ENCODE data around the gene TECTB.
"Not testable (repeated sequence)": the region's sequence is repeated elsewhere in the genome, so short reads cannot be mapped to it uniquely, and the experiment has no call there.

The TECTB gene

DNA sequence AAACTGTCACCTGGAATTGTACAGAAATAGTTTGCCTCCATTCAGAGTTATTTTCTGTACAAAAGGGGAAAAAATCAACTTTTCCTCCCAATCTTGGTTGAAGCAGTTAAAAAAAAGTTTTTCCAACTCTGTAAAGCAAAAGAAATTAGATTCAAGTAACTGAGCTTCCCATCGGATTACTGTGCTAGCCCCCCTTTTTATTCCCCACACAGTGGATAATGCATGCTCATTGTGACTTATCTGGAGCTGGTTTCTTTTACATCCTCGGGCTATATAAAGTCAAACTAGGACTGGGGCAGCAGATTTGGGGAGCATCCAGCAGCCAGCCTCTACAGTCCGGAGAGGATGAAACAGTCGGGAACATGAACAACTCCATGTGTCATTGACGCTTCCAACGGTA is at the start of gene TECTB:
Gene TECTB (plus strand): TSS at position 301 of the 400 bp plus-strand sequence. CDS start 335 bp downstream, outside the sequence.
- no peak for DNase-seq

DNA sequence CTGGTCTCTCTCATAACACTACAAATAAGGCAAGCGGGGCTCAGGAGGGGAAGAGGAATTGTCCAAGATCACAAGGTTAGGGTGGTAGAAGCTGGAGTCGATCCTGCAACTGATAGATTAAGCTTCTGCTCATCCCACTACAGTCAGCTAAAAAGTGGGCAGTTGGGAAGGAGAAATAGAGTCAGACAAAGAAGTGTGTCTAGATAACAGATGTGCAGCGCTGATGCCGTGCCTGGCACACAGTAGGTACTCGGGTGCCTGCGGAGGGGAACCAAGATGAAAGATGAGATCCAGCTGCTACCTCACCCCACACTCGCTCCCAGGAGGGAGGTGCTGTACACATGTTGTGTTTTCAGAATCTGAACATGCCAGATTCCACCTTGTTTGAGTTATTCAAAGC is 48.1 kb upstream of the TECTB start:
- DNase-seq: no peak

DNA sequence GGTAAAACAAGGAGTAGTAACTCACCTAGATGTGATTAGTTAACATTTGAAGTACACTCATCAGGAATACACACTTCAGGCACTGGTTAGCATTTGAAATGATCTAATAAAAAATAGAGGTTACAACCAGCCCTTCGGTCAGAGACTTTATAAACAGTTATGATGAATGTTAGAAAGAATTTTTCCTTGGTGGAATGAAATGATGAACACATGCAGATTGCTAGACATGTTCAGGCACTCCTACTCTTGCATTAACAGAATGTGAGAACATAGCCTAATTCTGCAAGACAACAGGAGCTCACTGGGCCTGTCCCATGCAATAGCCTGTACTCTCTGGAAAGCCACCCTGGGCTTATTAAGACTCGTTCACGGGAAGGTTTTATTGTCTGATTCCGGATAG is 47.3 kb upstream of the TECTB start:
- DNase-seq: no peak

DNA sequence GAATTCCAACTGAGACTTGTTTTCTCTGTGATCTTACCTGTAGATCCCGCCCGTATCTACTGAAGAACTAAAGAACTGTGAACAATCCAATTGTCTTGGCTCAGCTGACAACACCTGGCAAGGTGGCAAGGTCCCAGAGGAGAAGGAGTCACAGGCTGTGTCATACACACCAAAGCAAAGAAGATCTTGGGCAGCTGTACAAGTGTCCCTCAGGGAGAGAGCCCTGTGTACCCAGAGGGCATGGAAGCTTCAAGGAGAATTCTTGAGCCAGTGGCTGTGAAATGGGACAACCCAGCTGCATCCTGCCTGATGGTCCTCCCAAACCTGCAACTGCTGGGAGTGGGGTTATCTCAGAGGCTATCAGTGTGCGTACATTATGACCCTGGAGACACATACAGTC is 46.7 kb upstream of the TECTB start:
- DNase-seq: no peak

DNA sequence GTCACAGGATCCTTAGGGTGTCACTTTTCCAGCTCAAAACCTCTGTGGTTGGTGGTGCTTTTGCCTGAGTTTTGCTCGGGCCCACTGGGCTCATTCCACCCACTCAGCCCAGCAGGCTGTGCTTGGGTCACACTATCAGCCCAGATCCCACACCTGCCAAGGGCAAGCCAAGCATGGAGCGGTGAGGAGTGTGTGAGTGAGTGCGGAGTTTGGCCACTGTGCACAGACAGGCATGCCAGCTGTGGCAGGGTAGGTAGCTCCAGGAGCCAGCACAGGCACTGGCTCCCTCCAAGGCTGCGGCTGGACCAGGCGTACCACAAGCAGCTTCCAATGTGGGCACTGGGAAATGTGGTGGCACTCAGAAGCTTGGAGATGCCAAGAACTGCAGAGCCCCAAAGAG is 43.9 kb upstream of the TECTB start:
- DNase-seq: no peak

DNA sequence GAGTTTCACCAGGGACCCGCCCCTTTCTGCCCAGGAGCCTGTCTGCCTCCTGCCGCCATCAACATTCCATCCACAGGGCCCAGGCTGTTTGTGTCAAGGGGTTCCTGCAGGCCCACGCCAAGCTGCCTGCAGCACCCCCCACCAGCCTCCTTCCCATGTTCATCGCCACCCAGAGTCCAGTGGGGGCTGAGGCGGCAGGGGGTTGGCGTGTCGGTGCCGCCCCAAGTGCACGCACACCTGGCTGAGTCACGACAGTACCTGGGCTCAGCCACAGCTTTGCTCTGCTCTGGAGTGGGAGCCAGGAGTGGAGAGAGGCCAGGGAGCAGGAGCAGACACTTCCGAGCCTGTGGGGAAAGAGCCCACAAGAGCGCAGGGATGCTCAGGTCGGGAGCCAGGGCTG is 42.8 kb upstream of the TECTB start:
- DNase-seq: no peak

DNA sequence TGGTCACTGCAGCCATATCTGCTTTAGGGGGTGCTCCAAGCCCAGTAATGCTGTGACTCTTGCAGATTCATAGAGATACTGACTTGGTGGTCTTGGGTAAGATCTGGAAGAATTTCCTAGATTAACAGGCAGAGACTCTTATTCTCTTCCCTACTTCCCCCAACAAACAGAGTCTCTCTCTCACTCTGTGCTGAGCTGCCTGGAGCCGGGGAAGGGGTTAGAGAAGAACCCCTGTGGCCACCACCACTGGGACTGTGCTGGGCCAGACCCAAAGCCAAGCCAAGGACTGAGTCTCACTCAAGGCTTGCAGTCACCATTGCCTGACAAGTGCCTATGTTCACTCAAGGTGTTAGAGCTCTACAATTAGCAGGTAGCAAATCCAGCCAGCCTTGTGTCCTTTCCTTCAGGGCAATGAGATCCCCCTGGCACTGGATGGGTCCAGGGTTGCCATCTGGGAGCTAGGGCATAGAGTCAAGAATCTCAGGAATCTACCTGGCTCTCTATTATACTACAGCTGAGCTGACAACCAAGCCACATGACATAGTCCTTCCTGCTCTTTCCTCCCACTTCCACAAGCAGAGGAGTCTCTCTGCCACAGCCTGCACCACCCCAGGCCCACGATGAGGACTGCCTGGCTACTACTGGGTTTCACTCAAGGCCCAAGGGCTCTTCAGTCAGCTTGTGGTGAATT is 41.4 kb upstream of the TECTB start:
- no peak for DNase-seq

DNA sequence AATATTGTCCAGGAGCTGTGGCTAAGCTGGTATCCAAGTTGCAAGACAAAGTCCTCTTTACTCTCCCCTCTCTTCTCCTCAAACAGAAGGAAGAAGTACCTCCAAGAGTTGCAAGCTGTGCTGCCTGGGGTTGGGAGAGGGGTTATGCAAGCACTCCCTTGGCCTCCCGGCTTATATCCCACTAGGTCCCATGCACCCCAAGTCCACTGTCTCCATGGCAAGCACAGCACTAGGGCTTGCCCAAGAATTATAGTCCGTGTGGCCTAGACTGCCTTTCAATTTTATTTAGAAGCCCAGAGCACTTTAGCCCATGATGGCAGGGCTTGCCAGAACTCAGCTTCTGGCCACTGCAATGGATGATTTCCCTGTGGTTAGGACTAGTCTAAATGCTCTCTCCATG is 40.4 kb upstream of the TECTB start:
- DNase-seq: no peak

DNA sequence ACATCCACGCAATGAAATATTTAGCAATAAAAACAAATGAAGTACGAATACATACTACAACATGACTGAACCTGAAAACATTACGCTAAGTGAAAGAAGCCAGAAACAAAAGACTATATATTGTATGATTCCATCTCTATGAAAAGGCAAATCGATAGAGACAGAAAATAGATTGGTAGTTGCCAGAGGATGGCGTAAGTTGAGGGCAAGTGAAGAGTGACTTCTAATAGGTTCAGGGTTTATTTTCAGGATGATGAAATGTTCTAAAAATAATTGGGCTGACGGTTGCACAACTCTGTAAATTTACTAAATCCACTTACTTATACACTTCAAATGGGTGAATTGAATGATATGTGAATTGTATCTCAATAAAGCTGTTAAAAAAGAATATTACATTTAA is 39.5 kb upstream of the TECTB start:
- no peak for DNase-seq

DNA sequence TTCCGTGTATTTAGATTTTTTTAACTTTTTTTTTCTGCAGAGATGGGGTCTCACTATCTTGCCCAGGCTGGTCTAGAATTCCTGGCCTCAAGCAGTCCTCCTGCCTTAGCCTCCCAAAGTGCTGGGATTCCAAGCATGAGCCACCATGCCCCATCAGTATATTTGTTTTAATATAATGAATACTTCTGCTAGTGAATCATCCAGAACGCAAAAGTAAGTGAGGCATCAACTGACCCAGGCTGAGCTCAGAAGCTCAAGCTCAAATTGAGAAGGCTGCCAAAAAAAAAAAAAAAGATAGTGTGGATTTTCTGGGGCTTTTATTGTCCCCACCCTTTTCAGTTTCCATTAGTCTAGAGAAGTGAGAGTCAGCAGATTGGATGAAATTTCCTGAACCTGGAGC is 39.0 kb upstream of the TECTB start:
- no peak for DNase-seq

DNA sequence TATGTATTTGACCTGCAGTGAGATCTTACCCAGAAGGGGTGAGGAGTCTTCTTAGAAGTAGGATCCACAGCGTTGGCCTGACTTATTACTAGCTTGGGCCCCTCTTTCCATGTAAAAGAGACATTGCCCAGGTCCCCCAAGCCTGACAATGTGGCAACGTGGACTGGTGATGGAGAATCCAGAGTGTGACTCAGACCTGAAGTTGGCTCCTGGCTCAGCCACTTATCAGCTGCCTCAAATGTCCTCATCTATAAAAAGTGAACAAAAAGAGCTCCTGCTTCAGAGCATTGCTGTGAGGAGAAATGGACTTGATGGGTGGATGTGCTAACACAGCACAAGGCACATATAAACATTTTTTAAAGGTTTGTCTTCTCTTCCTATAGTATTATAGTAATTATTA is 35.4 kb upstream of the TECTB start:
- DNase-seq: no peak

DNA sequence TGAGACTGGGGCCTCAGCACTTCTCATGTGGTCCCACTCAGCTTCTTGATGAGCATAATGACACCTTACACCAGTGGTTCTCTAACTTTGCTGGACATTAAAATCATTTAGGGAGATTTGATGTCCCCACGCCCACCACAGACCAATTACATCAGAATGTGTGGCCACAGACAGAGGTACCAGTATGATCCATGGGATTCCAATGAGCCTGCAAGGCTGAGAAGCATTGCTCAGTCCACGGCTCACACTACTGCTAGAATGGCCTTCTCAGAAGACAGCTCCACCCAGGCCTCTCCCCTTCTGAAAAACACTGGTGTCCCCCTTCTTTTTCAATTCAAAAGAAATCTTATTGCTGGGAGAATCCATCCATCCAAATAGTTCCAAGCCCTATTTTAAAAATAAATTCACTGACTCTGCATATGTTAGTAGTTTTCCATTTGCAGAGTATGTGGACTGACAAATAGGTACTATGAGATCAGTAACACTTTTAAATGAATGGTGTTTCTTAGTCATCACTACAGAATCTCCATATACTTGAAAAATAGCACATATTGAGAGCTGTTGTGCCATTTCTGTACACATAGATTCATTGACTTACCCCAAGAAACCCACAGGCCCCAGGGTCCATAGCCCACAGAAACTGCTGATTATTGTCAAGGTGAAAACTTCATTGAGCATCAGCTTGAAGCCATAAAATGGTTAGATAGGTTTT is 34.5 kb upstream of the TECTB start:
- DNase-seq: no peak

DNA sequence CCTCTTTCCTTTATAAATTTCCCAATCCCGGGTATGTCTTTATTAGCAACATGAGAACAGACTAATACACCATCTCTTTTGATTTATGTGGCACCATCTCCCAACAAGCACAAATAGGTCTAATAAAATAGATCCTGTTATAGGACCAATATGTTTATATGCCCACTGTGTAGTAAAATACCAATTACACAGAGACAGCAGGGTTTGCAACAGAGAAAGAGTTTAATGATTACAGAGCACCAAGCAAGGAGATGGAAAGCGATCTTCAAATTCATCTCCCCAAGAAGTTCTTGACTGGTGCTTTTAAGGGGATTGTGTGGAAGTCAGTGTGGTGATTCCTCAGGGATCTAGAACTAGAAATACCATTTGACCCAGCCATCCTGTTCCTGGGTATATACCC is 33.5 kb upstream of the TECTB start:
- no peak for DNase-seq

DNA sequence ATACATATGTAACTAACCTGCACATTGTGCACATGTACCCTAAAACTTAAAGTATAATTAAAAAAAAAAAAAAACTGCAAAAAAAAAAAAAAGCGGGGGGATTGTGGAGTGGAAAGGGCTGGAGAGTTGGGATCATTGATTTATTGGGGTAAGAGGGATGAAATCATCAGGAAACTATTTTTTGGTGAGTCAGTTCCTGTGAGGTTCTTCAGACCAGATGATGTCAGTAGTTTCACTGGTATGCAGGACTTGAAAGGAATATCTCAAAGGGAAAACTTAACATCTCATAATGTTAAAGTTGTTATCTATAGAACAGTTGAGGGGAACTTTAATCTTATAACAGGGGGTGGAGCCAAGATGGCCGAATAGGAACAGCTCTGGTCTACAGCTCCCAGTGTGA is 32.6 kb upstream of the TECTB start:
- DNase-seq: no peak

DNA sequence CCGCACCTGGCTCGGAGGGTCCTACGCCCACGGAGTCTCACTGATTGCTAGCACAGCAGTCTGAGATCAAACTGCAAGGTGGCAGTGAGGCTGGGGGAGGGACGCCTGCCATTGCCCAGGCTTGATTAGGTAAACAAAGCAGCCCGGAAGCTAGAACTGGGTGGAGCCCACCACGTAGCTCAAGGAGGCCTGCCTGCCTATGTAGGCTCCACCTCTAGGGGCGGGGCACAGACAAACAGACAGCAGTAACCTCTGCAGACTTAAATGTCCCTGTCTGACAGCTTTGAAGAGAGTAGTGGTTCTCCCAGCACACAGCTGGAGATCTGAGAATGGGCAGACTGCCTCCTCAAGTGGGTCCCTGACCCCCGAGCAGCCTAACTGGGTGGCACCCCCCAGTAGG is 32.0 kb upstream of the TECTB start:
- DNase-seq: not testable (repeated sequence)

DNA sequence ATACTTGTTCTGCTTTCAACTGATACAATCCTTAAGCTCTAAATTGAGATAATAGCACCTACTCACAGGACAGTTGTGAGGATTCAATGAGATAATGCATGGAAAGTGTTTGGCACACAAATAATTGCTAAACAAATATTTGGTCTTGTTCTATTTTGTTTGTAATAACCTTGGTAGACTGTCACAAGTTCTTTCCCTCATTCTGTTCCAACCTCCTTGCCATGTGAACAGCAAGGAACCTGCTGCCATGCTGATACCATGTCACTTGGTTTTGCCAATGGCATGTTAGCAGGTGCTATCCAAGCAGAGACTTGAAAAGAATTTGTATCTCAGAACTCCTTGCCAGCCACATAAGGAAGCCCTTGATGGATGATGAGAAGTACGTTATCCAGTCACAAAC is 24.8 kb upstream of the TECTB start:
- no peak for DNase-seq

DNA sequence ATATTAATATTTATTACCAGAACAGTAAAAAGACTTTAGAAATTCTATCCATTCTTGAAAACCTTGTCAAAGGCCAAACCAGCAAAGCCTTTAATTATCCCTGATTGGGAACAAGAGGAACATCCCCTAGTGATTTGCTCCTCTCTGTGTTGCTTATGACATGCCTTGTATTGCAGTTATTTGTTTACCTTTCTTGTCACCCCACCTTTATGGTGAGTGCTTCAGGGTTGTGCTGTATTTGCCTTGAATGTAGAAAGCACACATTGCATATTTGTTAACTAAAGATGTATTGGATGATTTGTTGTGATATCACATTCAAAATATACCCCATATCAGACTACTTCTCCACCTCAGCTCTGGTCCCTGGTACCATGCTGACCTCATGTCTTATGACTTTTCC is 23.5 kb upstream of the TECTB start:
- no peak for DNase-seq

DNA sequence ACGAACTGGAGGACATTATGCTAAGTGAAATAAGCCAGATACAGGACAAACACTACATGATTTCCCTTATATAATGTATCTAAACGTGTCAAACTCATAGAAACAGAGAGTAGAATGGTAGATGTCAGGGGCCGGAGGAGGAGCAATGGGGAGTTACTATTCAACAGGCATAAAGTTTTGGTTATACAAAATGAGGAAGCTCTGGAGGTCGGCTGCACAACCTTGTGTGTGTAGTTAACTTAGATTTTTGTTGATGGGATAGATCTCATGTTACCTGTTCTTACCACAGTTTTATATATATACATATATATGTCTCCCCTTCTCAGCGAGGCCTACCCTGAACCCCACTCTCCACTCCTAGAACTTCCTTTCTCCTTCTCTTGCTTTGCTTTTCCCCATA is 22.4 kb upstream of the TECTB start:
- DNase-seq: no peak

DNA sequence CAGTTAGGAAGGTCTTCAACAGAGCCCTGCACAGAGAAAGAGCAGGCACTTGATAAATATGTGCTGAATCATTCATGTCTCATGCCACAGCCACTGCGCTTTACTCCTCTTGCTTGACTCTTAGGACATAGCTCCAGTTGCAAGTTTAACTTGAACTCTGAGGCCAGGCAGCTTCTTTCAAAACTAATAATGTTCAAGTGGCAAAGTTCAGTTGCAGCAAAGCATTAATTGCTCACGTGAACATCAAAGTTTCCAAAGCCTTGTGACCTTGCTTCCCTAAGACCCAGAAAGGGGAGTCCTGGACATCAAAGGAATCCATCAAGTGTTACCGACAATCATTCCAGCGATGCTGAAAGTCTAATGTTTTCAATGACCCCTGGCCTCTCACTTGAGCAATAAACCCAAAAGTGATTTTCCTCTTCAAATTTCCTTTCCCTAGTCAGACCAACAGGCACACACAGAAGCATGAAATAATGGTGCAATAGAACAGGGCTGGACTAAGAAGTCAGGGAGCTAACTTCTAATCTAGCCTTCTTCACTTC is 21.8 kb upstream of the TECTB start:
- no peak for DNase-seq

DNA sequence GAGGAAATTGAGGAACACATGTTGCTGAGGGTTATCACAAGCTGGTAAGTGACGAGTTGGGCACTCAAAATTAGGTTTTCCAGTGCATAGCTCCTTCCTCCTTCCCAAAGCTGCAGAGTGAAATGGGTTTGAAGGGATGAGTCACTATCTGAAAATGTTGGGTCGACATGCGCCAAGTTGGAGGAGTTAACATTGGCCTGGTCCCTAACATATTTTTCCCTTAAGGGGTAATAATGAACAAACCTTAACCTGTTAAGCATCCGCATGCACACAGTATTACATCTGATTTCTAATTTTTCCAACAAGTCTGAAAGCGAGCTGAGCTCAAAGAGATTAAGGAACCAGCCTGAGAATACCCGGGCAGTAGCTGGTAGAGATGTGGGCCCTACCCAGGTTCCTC is 20.7 kb upstream of the TECTB start:
- no peak for DNase-seq

DNA sequence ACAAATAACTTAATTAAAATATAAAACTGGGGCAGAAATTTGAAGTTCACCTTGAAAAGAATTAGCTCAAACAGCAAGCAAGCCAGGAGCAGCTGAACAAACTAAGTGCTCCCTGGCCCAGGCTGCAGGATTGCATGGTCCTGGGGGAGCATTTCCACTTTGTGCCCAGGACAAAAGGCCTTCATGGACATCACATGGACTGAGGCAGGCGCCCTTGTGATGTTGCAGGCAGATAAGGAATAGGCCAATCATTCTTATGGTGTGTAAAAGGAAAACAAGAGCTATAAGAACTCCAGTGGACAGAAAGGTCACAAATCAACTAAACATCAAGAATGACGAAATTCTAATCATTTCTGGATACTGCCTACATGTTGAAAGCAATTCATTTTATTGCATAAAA is 17.5 kb upstream of the TECTB start:
- no peak for DNase-seq

DNA sequence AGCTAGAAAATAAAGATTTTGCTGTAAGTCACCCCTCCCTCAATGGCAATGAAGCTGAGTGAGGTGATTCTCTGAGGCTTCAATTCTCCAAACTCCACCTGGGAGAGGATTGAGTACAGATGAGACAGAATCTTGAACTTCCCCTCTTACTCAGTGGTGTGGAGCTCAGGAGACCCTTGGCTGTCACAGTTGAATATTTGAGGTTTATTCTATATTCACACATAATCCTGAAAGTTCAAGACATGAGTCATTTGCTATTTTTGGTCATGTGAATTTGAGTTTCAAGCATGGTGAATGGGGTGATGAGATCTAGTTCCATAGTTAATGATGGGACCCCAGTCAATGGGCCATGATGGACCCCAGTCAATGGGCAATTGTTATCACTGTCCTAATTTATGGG is 13.9 kb upstream of the TECTB start:
- DNase-seq: no peak

DNA sequence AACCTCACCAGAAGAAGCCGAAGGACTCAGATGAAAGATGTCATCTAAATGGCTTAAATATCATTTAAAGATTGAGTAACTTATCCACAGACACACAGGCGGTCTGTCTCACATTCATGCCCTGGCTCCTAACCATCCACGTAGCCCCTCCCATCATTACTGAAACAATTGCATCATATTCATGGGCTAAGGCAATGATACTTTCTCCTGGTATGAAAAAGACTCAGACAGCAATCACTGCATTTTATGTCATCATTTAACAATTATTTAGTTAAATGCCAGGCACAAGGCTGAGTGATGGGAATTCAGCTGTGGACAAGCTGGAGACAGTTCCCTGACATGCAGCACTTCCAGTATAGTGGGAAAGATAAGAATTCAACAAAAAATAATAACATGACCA is 11.2 kb upstream of the TECTB start:
- DNase-seq: no peak

DNA sequence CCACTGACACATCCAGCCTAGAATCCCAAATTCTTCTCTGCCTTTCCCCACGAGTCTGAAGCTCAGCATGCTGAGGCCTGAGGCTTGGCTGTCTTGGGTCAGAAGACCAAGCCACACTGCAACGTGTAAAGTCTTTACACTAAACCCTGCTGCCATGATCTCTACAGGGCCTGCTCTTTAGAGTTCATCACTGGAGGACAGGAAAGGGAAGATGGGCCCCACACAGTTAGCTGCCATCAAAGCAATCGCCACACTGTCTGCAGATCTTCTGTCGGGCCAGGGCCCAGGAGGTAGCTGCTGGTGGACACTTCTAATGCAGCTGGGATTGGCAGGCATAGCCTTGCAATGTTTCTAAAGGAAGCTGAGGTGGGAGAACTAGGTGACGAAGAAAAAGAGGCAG is 8.4 kb upstream of the TECTB start:
- DNase-seq: no peak

Measured in right hindlimb (tissue), 1 donor.